Astrocyte of the cerebellum (primary cell): Measurements from ENCODE around the gene DCTN3.

Source experiments
- DNase-seq: peaks from one replicate; pipeline ENCODE4 v3.0.0-alpha.2; 2011; ENCODE audit warnings: low read depth
- H3K4me3 ChIP-seq: 2 replicates; pipeline ENCODE4 v1.5.1; 2011; ENCODE audit warnings: mild to moderate bottlenecking, low read depth, low read length, moderate library complexity
- in situ Hi-C: cut with HindIII; loops from 2 replicates; pipeline ENCODE4 v1.10.0; 2017; ENCODE audit warnings: low sequenced_read_pairs
- TF ChIP-seq, protein P1 (sequence below): IDR thresholded peaks from 2 replicates; pipeline ENCODE4 v1.5.1; 2012; ENCODE audit warnings: low read length, low read depth, moderate library complexity, mild to moderate bottlenecking; ENCODE audit errors: missing control alignments

The DCTN3 gene

DNA sequence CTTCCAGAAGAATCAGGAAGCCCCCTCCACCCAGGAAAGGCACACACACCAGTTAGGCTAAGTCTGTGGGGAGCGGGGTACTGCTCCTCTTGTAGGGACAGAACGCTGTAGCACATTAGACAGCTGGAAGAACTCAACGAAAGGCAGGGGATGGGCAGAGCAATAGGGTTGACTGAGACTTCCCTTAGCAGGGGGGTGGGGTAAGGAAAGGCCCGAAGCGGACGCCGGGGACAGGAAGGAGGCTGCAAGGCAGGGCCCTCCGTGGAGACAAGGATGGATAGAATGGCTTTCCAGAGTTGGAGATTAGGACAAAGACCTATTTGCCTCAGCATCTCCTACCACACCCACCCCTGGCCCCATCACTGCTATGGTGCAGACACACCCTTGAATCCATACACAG, 45.1 kb downstream of the DCTN3 start:
- DNase-seq, result no peak
- TF ChIP-seq, protein P1, sequence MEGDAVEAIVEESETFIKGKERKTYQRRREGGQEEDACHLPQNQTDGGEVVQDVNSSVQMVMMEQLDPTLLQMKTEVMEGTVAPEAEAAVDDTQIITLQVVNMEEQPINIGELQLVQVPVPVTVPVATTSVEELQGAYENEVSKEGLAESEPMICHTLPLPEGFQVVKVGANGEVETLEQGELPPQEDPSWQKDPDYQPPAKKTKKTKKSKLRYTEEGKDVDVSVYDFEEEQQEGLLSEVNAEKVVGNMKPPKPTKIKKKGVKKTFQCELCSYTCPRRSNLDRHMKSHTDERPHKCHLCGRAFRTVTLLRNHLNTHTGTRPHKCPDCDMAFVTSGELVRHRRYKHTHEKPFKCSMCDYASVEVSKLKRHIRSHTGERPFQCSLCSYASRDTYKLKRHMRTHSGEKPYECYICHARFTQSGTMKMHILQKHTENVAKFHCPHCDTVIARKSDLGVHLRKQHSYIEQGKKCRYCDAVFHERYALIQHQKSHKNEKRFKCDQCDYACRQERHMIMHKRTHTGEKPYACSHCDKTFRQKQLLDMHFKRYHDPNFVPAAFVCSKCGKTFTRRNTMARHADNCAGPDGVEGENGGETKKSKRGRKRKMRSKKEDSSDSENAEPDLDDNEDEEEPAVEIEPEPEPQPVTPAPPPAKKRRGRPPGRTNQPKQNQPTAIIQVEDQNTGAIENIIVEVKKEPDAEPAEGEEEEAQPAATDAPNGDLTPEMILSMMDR, result no peak
- in situ Hi-C loops, result no loop called here
- H3K4me3 ChIP-seq, result no peak overlapping the region

DNA sequence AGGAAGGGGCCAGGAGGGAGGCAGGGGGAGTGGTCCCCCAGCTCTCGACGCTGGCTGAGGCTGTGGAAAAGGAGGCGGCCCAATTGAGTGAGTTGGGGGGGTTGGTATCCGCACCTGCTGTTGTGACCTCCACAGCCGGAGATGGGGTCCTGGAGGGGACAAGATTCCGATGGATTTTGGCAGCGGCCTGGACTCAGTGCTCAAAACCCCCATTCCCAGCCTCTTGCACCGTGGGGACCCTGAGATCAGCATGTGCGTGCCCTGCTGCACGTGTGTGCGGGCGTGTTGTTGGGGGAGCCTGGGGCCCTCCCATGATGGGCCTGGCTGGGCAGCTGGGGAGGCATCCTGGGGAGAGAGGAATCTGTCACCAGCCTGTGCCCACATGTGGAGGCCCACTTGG, 45.7 kb downstream of the DCTN3 start:
- in situ Hi-C loops, result no loop called here
- TF ChIP-seq, protein P1, result no peak
- DNase-seq, result no peak
- no peak overlapping the region for H3K4me3 ChIP-seq

DNA sequence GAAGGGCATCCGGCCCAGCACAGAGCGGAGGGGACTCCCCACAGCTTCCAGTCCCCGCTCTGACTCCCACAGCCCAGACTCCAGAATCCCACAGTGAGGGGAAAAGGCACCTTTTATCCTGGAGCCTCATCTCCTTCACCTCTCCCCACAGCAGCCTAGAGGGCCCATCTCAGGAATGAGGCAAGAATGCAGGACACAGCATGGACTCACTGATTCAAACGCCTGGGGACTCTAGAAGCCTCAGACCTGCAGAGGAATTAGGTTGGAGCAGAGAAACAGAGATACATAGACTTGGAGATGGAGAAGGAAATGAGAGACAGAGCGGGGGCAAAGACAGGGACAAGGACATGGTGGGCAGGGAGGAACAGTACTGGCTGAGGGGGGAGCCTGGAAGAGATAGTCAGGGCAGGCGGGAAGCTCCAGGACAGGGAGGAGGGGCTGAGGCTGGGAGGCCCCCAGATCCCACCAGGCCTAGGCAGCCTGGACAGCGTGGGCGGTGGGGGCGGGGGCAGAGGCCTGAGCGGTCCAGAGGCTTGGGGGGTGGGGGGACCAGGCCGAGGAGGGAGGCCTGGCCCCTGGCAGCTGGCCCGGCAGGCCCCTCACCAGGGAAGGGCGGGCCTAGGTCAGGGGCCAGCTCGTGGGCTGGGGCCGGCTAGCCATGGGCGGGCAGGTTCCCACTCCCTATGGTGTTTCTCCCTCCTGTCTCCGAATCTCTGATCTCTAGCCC, 46.5 kb downstream of the DCTN3 start:
- DNase-seq, result no peak
- TF ChIP-seq, protein P1, result no peak
- in situ Hi-C loops, result no loop called here
- no peak overlapping the region for H3K4me3 ChIP-seq

DNA sequence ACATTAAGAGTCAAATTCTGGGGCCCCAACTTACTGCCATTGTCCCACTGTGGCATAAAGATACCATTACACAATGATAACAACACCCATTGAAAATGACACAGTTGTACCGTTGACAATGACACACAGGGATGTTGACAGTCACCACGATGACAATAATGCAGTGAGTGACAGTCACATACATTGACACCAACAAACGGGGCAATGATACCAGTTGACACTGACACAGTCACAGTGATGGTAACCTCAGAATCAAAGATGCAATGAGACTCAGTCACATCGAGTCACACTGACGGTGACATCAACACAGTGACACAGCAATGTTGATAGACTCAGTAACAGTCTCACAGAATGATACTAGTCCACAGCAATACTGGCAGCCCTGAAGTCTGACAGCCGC, 47.7 kb downstream of the DCTN3 start:
- TF ChIP-seq, protein P1, result no peak
- no peak overlapping the region for H3K4me3 ChIP-seq
- in situ Hi-C loops, result no loop called here
- no peak for DNase-seq

DNA sequence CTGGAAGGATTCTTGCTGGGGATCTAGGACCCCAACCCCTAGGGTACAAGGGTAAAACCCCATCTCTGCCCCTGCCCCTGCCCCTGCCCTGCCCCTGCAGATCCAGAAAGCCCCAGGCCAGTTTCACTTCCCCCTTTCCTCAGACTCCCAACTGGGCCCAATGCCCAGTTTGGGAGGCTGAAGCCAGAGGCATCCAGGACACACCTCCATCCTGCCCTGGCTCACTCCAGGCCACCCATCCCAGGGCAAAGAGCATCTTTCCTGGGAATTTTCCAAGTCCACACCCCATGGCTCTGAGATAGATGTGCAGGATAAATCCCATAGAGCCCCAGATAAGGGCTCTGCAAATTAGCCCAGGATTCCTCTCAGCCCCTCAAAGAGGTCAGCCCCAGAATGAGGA, 48.2 kb downstream of the DCTN3 start:
- no peak for DNase-seq
- in situ Hi-C loops, result no loop called here
- TF ChIP-seq, protein P1, result no peak
- H3K4me3 ChIP-seq, result no peak overlapping the region

DNA sequence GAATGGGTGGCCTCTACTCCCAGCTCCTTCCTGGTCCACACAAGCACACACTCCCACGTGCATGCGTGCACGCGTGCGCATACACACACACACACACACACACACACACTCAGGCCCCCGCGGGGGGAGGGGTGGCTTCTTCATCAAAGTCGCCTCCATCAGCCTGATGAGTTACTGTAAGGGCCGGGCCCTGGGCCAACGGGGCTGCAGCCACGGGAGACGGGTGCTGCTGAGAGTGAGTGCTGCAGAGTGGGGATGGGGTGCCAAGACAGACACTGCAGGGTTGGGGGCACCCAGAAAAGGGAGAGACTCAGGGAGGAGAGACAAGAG, 48.8 kb downstream of the DCTN3 start:
- in situ Hi-C loops, result no loop called here
- no peak overlapping the region for H3K4me3 ChIP-seq
- DNase-seq, result no peak
- TF ChIP-seq, protein P1, result no peak
